ENCODE results near the gene RGS4. TPM values are rescaled to one million over a fixed set of nuclear protein-coding genes. Genes with fewer than 3 reads are reported as not detected.

Gene RGS4
- total and polyA plus RNA-seq, 2 donors (not counting 1 experiment from before 2014, with no cell fraction given) = 63.3 to 80.2 TPM

DNA sequence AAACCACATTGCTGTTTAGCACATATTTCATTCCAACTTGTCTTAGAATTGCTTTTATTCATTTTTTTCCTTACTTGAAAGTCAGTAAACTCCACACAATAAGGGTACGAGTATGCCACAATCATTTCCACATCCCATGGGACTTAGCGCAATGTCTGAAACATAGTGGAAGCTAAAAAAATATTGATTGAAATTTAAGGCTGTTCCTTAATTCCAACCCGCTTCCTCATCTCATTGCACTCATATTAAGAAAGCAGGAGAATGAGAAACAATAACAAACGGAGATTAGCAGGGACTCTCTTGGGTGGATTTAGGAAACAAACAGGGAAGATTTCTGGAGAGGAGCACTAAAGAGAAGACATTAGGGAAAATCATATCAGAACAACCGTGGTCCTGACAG, 39.3 kb upstream of the RGS4 start:
- H3K4me3 ChIP-seq (replicated peaks in 1 of 4; ENCODE audit: control extremely low read depth in 1 of 4, insufficient read depth in 1 of 4, low read depth in 3 of 4, low read length in 4 of 4) = no peak overlapping the region
- H3K36me3 ChIP-seq (ENCODE audit: control insufficient read depth, insufficient read depth, low read length) = no peaks in the 10 kb centered on the region
- no peak overlapping the region for H3K4me2 ChIP-seq (ENCODE audit: extremely low read depth, insufficient read depth, low read length)

DNA sequence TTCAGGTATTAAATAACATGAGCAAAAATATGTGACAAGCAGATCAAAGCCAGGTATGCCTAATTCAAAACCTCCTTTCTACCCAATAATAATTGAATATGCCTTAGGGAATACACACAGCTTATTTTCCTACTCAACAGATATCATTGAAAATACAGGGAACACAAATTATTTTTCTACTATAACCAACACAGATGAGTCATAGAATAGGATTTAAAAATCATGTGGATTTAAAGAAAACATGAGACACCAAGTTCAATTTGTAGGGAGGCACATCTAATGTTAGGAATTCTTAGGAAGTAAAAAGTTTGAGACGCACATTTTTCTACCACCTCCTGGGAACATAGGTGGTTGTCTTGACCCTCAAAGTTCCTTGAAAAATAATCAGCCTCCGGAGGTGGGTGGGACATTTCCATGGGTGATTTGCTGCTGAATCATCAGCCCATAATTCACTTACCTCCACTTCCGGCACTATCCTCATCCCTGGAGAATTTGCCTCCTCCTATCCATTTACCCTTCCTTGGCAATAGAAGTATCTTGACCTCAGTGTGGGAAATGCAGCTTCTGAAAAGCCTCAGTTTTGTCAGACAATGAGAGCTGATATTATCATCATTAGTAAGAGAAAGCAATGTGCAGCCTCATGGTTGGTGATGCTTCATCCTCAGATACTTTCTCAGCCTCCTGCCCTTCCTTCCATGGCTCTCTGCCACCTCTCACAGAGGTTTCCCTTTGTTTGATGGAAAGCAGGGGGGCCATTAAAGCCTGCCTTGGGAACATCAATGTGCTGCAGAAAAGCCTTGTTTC, 33.5 kb upstream of the RGS4 start:
- peak overlapping the region; percentile 70 for H2AFZ ChIP-seq (ENCODE audit: low read length)
- no peaks in the 10 kb centered on the region for H3K36me3 ChIP-seq (ENCODE audit: control insufficient read depth, insufficient read depth, low read length)
- no peak overlapping the region for H3K9ac ChIP-seq (ENCODE audit: insufficient read depth, low read length)
- H3K79me2 ChIP-seq (ENCODE audit: control insufficient read depth, insufficient read depth, low read length) = no peaks in the 10 kb centered on the region
- peak; percentile 34 to 99 for DNase-seq (ENCODE audit: low read depth in 2 of 2)
- H3K9me3 ChIP-seq (ENCODE audit: control insufficient read depth, insufficient read depth, low read depth, low read length) = no peaks in the 10 kb centered on the region
- no peaks in the 10 kb centered on the region for H4K20me1 ChIP-seq (ENCODE audit: control insufficient read depth, extremely low read depth, insufficient read depth, low read length)
- peaks cover 7% of the 10 kb centered on the region for H3K4me1 ChIP-seq (ENCODE audit: control insufficient read depth, extremely low read depth, insufficient read depth, low read length)
- no peak for TF ChIP-seq EZH2 (IDR thresholded peaks at IDR 0.05; ENCODE audit: low read length, missing control alignments)
- TF ChIP-seq, protein P1, sequence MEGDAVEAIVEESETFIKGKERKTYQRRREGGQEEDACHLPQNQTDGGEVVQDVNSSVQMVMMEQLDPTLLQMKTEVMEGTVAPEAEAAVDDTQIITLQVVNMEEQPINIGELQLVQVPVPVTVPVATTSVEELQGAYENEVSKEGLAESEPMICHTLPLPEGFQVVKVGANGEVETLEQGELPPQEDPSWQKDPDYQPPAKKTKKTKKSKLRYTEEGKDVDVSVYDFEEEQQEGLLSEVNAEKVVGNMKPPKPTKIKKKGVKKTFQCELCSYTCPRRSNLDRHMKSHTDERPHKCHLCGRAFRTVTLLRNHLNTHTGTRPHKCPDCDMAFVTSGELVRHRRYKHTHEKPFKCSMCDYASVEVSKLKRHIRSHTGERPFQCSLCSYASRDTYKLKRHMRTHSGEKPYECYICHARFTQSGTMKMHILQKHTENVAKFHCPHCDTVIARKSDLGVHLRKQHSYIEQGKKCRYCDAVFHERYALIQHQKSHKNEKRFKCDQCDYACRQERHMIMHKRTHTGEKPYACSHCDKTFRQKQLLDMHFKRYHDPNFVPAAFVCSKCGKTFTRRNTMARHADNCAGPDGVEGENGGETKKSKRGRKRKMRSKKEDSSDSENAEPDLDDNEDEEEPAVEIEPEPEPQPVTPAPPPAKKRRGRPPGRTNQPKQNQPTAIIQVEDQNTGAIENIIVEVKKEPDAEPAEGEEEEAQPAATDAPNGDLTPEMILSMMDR (conservative IDR thresholded peaks at IDR 0.05 in 1 of 2, IDR thresholded peaks at IDR 0.05 in 1 of 2; ENCODE audit: low read depth in 1 of 2, low read length in 2 of 2) = no peak
- H3K4me2 ChIP-seq (ENCODE audit: extremely low read depth, insufficient read depth, low read length) = peak overlapping the region; percentile 79
- H3K27me3 ChIP-seq (ENCODE audit: control insufficient read depth, insufficient read depth, low read length) = no peaks in the 10 kb centered on the region
- peak overlapping the region; percentile 57 for H3K27ac ChIP-seq (ENCODE audit: insufficient read depth, low read length)
- H3K4me3 ChIP-seq (replicated peaks in 1 of 4; ENCODE audit: control extremely low read depth in 1 of 4, insufficient read depth in 1 of 4, low read depth in 3 of 4, low read length in 4 of 4) = no peak overlapping the region

More for the DNA sequence above, 39.3 kb upstream of the RGS4 start:
- Histone ChIP-seq H3K79me2 (ENCODE audit: control insufficient read depth, insufficient read depth, low read length) (no peaks in the 10 kb centered on the region), H4K20me1 (ENCODE audit: control insufficient read depth, extremely low read depth, insufficient read depth, low read length) (no peaks in the 10 kb centered on the region), H3K9ac (ENCODE audit: insufficient read depth, low read length) (no peak overlapping the region), H3K9me3 (ENCODE audit: control insufficient read depth, insufficient read depth, low read depth, low read length) (no peaks in the 10 kb centered on the region), H3K27ac (ENCODE audit: insufficient read depth, low read length) (no peak overlapping the region), H3K27me3 (ENCODE audit: control insufficient read depth, insufficient read depth, low read length) (no peaks in the 10 kb centered on the region), H2AFZ (ENCODE audit: low read length) (no peak overlapping the region), H3K4me1 (ENCODE audit: control insufficient read depth, extremely low read depth, insufficient read depth, low read length) (no peaks in the 10 kb centered on the region)
- no peak for DNase-seq (ENCODE audit: low read depth in 2 of 2)
- TF ChIP-seq, protein P1 (conservative IDR thresholded peaks at IDR 0.05 in 1 of 2, IDR thresholded peaks at IDR 0.05 in 1 of 2; ENCODE audit: low read depth in 1 of 2, low read length in 2 of 2) = no peak
- TF ChIP-seq EZH2 (IDR thresholded peaks at IDR 0.05; ENCODE audit: low read length, missing control alignments) = no peak

DNA sequence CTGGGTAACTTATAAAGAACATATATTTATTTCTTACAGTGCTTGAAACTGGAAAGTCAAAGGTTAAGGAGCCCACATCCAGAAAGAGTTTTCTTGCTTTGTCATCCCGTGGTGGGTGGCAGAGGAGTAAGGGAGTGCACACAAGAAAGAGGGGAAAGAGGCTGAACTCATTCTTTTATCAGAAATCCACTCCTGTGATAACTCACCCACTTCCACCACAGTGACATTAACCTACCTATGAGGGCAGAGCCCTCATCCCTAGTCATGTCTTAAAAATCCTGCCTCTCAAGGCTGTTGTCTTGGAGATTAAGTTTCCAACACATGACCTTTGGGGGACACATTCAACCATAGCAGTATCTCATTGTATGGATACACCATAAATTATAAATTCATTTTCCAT, 32.5 kb upstream of the RGS4 start:
- H4K20me1 ChIP-seq (ENCODE audit: control insufficient read depth, extremely low read depth, insufficient read depth, low read length) = no peaks in the 10 kb centered on the region
- H3K4me2 ChIP-seq (ENCODE audit: extremely low read depth, insufficient read depth, low read length) = no peak overlapping the region
- H2AFZ ChIP-seq (ENCODE audit: low read length) = peak overlapping the region; percentile 32
- H3K4me1 ChIP-seq (ENCODE audit: control insufficient read depth, extremely low read depth, insufficient read depth, low read length) = peaks cover 7% of the 10 kb centered on the region
- no peak for TF ChIP-seq EZH2 (IDR thresholded peaks at IDR 0.05; ENCODE audit: low read length, missing control alignments)
- TF ChIP-seq, protein P1 (conservative IDR thresholded peaks at IDR 0.05 in 1 of 2, IDR thresholded peaks at IDR 0.05 in 1 of 2; ENCODE audit: low read depth in 1 of 2, low read length in 2 of 2) = no peak
- H3K79me2 ChIP-seq (ENCODE audit: control insufficient read depth, insufficient read depth, low read length) = no peaks in the 10 kb centered on the region
- H3K9me3 ChIP-seq (ENCODE audit: control insufficient read depth, insufficient read depth, low read depth, low read length) = no peaks in the 10 kb centered on the region
- no peak overlapping the region for H3K4me3 ChIP-seq (replicated peaks in 1 of 4; ENCODE audit: control extremely low read depth in 1 of 4, insufficient read depth in 1 of 4, low read depth in 3 of 4, low read length in 4 of 4)
- H3K27me3 ChIP-seq (ENCODE audit: control insufficient read depth, insufficient read depth, low read length) = no peaks in the 10 kb centered on the region
- H3K36me3 ChIP-seq (ENCODE audit: control insufficient read depth, insufficient read depth, low read length) = no peaks in the 10 kb centered on the region
- no peak overlapping the region for H3K9ac ChIP-seq (ENCODE audit: insufficient read depth, low read length)
- peak overlapping the region; percentile 36 for H3K27ac ChIP-seq (ENCODE audit: insufficient read depth, low read length)
- DNase-seq (ENCODE audit: low read depth in 2 of 2) = peak in 1 of 2 donors; percentile 66
